ENCODE results near the gene NAALADL2. TPM values are rescaled to one million over a fixed set of nuclear protein-coding genes. Genes with fewer than 3 reads are reported as not detected.

Gene NAALADL2
- total and polyA plus RNA-seq, 2 of the 4 experiments (the other 2 are of a cell fraction), result 3.8 to 19.2 TPM

DNA sequence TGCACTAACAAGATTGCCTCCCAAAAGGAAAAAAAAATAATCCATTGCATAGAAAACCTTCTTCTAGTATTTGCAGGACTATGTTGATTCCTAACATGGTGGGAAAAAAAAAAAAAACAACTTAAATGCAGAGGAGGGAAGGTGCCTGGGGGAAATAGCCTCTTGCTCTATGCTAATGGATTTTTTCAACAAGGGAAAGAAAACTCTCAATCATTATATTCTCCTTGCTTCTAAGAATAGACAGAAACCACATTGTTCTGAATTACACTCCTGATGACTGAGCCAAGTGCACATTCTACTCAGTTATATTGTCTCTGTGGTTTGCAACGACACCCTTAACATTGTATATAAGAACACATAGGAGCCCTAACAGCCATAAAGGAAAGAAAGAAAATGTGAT, 760.2 kb downstream of the NAALADL2 start:
- Histone ChIP-seq H2BK20ac (ENCODE audit: low read depth, low read length) (no peak overlapping the region), H2BK5ac (ENCODE audit: low read depth, low read length, poor library complexity, severe bottlenecking) (no peak overlapping the region), H2BK15ac (ENCODE audit: low read depth, low read length) (no peak overlapping the region), H3K9me3 (ENCODE audit: control insufficient read depth, insufficient read depth, low read length) (no peaks in the 10 kb centered on the region), H4K5ac (ENCODE audit: low read depth, low read length) (no peak overlapping the region), H3K23ac (ENCODE audit: low read depth, low read length) (no peak overlapping the region), H3K27ac (ENCODE audit: insufficient read depth, low read length) (no peak overlapping the region), H2AFZ (replicated peaks; ENCODE audit: low read length, poor library complexity) (no peak overlapping the region), H3K79me1 (ENCODE audit: low read depth in 1 of 2, low read length in 2 of 2) (no peaks in the 10 kb centered on the region), H2AK5ac (ENCODE audit: low read depth, low read length) (no peak overlapping the region), H3K36me3 (ENCODE audit: control insufficient read depth, insufficient read depth, low read length) (no peaks in the 10 kb centered on the region), H3K9ac (ENCODE audit: low read depth, low read length) (no peak overlapping the region), H3K4me1 (ENCODE audit: control insufficient read depth, insufficient read depth, low read length) (no peaks in the 10 kb centered on the region), H2BK120ac (ENCODE audit: low read depth, low read length) (no peak overlapping the region), H4K20me1 (ENCODE audit: insufficient read depth, low read length) (no peaks in the 10 kb centered on the region), H4K91ac (ENCODE audit: insufficient read depth, low read depth, low read length) (no peak overlapping the region), H3K4me3 (ENCODE audit: insufficient read depth, low read depth, low read length) (no peak overlapping the region), H3K14ac (replicated peaks; ENCODE audit: low read depth, low read length) (no peak overlapping the region), H4K8ac (ENCODE audit: low read depth in 2 of 2, low read length in 2 of 2) (no peak overlapping the region), H2AK9ac (replicated peaks; ENCODE audit: low read depth, low read length, poor library complexity) (no peak overlapping the region), H3K18ac (ENCODE audit: low read depth, low read length) (no peak overlapping the region), H3K56ac (ENCODE audit: extremely low read depth, insufficient read depth, low read length) (no peak overlapping the region), H3K4me2 (ENCODE audit: low read depth, low read length) (no peak overlapping the region), H3K4ac (ENCODE audit: low read depth, low read length) (no peak overlapping the region), H3K27me3 (ENCODE audit: control insufficient read depth, insufficient read depth, low read length) (no peaks in the 10 kb centered on the region), H3K9me1 (ENCODE audit: insufficient read depth, low read length) (no peaks in the 10 kb centered on the region)
- TF ChIP-seq CEBPB (IDR thresholded peaks at IDR 0.05; ENCODE audit: low read depth, low read length) (no peak), MAZ (IDR thresholded peaks at IDR 0.05; ENCODE audit: borderline replicate concordance, low read depth, low read length) (no peak), NFE2L2 (IDR thresholded peaks at IDR 0.05; ENCODE audit: low read depth, low read length) (no peak), FOS (IDR thresholded peaks at IDR 0.05; ENCODE audit: low read depth, low read length) (no peak), MAFK (IDR thresholded peaks at IDR 0.05; ENCODE audit: low read depth, low read length) (no peak), RFX5 (IDR thresholded peaks at IDR 0.05; ENCODE audit: low read depth, low read length) (no peak), SMC3 (IDR thresholded peaks at IDR 0.05; ENCODE audit: low read depth, low read length) (no peak), ELK1 (IDR thresholded peaks at IDR 0.05; ENCODE audit: borderline replicate concordance, low read depth, low read length) (no peak), RCOR1 (IDR thresholded peaks at IDR 0.05; ENCODE audit: insufficient replicate concordance, low read length) (no peak), CHD1 (IDR thresholded peaks at IDR 0.05; ENCODE audit: low read depth, low read length) (no peak), POLR2A (IDR thresholded peaks at IDR 0.05; ENCODE audit: low read depth, low read length) (no peak)
- TF ChIP-seq, protein P1, sequence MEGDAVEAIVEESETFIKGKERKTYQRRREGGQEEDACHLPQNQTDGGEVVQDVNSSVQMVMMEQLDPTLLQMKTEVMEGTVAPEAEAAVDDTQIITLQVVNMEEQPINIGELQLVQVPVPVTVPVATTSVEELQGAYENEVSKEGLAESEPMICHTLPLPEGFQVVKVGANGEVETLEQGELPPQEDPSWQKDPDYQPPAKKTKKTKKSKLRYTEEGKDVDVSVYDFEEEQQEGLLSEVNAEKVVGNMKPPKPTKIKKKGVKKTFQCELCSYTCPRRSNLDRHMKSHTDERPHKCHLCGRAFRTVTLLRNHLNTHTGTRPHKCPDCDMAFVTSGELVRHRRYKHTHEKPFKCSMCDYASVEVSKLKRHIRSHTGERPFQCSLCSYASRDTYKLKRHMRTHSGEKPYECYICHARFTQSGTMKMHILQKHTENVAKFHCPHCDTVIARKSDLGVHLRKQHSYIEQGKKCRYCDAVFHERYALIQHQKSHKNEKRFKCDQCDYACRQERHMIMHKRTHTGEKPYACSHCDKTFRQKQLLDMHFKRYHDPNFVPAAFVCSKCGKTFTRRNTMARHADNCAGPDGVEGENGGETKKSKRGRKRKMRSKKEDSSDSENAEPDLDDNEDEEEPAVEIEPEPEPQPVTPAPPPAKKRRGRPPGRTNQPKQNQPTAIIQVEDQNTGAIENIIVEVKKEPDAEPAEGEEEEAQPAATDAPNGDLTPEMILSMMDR (conservative IDR thresholded peaks at IDR 0.05; ENCODE audit: low read depth, low read length), result no peak
- dilution Hi-C loops (cut with HindIII; ENCODE audit: low sequenced_read_pairs, unreplicated experiment), result no loop called here
- no TSS peak for BruUV-seq (replicated peaks)
- in situ Hi-C loops (cut with MboI; ENCODE audit: low sequenced_read_pairs), result no loop called here
- intact Hi-C loops (cut with micrococcal nuclease), result no loop called here
- ChIA-PET CTCF (no interaction called here), POLR2A (ENCODE audit: unreplicated experiment) (no interaction called here)
- WGBS, 2 experiments (ENCODE audit: extremely low coverage in 2 of 2, insufficient read length in 1 of 2), result no CpG with 5 or more reads among the region's 1 CpG
- no peak for ATAC-seq (ENCODE audit: low read depth)
- DNase-seq, result no peak

Measured in IMR-90 (cell line).